HG03064 (cell line): Measurements from ENCODE around the gene PTPRM.
"Not testable (repeated sequence)": the region's sequence is repeated elsewhere in the genome, so short reads cannot be mapped to it uniquely, and the experiment has no call there.

ENCODE experiments used
- ATAC-seq: cut with Tn5 transposase; IDR thresholded peaks from one replicate; pipeline ENCODE4 v1.9.1; 2021; ENCODE audit warnings: low read depth; ENCODE audit not compliant: unreplicated experiment

The PTPRM gene

DNA sequence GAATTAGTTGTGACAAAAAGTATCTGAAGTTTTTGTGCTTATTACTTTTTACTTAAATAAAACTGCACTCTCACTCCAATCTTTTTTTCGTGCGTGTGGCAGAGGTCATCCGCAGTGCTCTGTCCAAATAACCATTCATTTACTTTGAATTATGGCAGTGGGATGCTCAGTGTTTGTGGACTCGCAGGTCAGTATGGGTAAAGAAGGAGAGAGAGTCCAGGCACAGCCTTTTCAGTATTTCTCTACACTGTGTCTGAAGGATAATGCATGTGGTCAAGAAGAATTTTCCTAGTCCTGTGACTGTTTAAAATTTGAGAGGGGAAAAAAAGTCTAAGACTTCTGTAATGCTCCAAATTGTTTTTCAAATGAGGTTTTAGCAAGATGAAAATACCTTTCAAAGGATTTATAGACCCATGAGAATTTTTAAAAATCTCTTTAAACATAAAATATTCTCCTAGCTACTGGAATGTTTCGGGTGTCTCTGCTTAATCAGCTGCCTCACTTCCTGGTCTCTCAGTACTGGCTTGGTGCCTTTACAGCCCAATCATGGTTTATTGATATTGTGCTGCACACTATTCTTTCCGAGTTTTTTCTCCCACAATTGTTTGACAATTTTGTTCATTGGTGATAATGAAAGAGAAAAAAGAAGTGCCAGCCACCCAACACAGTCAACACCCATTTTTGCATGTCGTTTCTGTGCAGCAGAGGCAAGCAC, 453.2 kb downstream of the PTPRM start:
- ATAC-seq: no peak

DNA sequence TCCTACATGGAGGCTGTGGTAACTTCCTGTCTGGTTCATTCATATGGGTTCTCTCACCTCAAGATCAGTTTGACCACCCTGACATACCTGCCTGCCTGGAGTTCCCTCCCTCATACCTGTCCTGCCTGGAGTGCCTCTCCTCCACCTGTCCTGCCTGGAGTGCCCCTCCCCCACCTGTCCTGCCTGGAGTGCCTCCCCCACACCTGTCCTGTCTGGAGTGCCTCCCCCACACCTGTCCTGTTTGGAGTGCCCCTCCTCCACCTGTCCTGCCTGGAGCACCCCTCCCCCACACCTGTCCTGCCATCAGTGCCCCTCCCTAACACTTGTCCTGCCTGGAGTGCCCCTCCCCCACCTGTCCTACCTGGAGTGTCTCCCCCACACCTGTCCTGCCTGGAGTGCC, 461.9 kb downstream of the PTPRM start:
- ATAC-seq: no peak

DNA sequence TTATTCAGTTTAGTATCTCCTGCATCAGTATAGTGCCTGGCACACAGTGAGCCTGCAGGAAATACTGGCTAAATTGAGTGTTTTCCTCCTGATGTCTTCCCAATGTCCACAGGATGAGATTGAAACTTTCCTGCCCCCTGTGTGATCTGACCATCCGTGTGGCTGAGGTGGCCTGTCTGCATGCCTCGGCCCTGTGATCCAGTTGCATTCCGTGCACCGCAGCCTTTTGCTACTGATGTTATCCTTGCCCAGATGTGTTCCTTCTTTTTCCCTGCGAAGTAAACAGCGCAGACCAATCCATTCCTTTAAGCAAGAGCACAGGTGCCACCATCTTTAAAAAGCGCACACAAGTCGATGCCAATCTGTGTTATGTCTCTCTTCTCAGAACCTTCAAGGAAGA, 462.6 kb downstream of the PTPRM start:
- no peak for ATAC-seq

GRCh38 chr18:8030201-8030600, 463.1 kb downstream of the PTPRM start:
- ATAC-seq: no peak

DNA sequence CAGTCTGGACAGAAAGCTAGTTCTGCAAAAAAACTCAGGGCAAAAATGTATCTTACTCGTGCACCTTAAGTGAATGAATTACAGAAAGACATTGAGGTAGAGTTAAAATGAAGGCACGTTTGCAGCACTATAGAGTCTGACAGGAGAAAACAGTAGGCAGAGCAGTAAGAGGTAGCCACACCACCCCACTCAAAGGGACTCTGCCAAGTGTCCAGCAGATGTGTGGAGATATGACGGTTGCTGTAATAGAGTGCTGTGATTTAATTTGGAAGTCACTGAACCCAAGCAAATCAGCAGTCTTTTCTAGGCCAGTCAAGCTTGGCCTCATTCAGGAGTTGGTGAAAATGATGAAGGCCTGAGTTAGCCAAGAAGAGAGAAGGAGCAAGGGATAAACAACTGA, 464.4 kb downstream of the PTPRM start:
- ATAC-seq: no peak

- no peak for ATAC-seq
Observed at GRCh38 chr18:8034674-8035073, 467.6 kb downstream of the PTPRM start.

DNA sequence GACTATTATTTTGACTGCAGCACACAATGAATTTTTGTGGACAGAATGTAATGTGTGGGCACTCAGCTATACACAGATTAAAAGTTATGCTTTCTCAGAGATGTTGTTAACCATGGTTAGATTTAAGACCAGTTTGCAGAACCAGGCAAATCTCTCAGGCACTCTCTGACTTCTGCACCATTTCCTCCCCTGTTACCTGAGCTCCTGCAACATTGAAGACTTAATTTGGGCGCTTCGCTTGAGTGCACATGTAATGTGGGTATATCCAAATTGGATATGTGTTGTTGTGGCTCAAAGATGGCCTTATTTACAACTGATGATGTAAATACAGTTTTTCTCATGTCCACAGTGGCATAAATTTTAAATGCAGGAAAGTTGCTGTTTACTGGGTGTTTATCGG, 469.4 kb downstream of the PTPRM start:
- ATAC-seq: no peak

DNA sequence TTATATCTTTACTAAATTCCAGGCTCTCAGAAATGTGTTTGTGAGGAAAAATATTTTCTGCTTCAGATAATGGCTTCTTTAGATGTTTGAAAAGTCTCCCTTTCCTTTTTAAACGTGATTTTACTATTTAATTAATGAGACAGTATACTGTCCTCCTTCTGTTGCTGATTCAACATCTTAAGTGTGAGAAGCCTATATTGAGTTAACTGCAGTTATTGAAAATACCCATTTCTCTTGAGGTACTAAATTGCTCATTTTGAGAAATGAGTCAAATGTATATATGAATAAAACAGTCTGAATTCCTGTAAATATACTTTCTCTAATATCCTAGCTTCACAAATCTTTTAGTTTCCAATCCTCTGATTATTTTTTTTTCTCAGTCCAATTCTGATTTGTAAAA, 470.2 kb downstream of the PTPRM start:
- ATAC-seq: no peak

DNA sequence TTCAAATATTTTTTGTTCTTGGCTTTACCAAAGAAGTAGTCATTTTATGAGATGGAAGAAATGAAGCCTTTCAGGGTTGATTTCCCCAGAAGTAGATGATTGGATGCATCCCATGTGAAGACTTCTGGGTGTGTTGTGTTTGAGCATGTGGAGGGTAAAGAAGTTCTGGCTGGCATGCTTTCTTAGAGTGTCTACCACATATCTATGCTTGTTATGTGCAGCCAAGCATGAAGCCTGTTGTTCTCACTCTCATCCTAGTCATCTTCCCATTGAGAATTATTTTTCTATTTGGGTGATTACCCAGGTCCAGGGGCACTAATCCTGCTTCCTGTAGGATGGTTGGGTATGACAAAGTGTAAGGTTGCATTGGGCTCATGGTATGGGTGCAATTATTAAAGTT, 472.9 kb downstream of the PTPRM start:
- ATAC-seq: no peak

DNA sequence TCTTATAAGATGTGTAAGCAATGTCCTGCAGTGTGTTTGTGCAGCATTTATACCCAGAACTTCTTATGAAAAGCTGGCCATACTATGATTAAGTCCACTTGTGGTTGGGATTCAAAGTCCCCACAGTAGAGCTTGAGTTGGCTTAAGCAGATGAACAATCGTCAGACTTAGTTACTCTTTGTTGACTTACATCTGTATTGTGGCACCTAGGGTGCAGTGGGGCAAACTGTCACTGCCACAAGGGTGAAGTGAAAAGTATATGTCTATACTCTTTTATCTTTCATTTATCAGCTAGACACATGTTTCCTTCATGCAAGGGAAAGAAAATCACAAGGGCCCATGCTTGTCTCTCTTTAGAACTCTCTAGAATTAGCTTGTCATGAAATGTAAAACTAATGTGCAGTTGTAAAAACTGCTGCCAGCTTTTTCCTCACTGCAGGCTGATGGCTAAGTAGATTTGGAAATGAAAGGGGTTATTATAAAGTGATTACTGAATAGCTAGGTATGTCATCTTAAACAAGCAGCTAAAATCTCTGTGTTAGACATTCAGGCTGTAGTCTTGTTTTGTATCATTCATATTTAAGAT, 474.5 kb downstream of the PTPRM start:
- no peak for ATAC-seq

DNA sequence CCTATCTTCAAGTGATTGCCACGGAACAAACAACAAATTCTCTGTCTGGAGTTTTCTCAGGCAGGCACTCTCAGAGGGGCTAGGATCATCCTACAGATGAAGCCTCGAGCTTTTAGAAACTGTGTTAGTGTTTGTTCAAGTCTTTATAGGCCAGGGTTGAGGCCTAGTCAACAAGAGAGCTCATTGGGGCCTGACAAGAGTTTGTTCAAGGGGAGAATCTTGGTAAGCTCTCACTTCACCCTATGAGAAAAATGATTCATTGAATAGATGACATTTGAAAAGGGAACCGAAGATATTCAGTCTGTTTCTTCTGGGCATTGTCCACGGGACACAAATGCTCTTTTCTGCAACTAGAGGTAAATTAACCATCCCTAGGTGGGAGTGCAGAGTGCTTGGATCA, 476.9 kb downstream of the PTPRM start:
- no peak for ATAC-seq

DNA sequence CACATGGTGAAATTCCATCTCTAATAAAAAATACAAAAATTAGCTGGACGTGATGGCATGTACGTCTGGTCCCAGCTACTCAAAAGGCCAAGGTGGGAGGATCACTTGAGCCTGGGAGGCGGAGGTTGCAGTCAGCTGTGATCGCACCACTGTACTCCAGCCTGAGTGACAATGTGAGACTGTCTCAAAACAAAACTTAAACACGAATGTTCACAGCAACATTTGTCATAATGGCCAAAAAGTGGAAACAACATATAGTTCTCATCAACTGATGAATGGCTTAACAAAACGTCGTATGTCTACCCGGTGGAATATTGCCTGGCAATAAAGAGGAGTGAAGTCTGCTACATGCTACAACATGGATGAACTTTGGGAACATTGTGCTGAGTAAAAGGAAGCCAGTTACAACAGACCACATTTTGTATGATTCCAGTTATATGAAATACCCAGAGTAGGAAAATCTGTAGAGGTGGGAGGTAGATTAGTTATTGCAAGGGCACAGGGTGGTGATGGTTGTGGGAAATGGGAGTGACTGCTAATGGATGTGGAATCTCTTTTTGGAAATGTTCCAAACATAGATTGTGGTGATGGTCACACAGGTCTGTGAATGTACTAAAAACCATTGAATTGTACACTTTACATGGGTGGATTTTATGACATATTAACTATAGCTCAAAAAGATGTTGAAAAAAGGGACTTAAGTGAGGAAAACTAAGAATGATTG, 478.2 kb downstream of the PTPRM start:
- no peak for ATAC-seq

- ATAC-seq: no peak
Observed at GRCh38 chr18:8045884-8046281, 478.8 kb downstream of the PTPRM start.

DNA sequence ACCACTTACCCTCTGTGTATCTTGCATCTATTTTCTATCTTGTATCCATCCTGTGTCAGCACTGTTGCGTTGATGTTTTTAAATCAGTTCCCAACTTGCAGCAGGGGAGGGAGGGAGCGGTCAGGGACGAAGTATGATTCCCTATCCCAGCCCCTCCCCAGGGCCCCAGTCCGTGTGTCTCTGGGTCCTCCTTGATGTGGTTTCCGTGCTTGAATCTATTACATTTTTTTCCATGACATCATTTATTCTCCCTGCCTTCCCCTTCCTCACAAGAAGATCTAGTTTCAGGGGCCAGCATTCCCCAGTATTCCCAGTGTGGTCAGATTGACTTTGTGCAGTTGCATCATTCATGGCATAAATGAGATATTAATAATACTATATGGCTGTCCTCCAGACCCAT, 479.3 kb downstream of the PTPRM start:
- no peak for ATAC-seq

DNA sequence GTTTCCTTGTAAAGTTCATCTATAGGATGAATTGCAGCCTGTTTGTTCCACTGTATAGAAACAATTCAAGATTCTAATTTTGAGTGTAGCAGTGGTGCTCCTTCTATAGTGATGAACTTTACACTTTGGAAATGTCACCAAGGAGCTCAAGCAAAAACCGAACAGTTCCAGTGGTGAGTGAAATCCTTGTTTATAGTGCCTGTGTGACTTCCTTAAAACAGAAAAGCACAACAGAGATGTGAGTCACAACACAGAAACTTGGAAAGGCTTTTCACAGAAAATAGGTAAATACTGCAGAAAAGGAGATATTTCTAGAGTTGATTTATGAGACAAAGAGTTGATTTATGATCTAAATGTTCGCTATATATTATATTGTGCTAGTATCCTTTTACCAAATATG, 482.0 kb downstream of the PTPRM start:
- no peak for ATAC-seq

GRCh38 chr18:8050616-8051329, 483.7 kb downstream of the PTPRM start:
- ATAC-seq: no peak

GRCh38 chr18:8051453-8051852, 484.3 kb downstream of the PTPRM start:
- no peak for ATAC-seq

DNA sequence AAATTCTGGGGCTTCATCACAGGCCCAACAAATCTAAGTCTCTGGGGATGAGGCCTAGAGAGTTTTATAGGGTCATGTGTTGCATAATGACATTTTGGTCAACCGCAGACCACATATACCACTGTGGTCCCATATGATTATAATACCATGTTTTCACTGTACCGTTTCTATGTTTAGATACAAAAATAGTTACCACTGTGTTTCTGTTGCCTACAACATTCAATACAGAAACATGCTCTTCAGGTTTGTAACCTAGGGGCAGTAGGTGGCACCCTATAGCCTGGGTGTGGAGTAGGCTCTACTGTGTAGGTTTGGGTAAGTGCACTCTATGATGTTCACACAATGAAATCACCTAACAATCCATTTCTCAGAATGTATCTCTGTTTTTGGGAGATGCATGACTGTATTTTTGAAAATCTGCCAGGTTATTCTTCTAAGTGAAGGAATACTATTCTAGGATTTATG, 485.2 kb downstream of the PTPRM start:
- no peak for ATAC-seq

DNA sequence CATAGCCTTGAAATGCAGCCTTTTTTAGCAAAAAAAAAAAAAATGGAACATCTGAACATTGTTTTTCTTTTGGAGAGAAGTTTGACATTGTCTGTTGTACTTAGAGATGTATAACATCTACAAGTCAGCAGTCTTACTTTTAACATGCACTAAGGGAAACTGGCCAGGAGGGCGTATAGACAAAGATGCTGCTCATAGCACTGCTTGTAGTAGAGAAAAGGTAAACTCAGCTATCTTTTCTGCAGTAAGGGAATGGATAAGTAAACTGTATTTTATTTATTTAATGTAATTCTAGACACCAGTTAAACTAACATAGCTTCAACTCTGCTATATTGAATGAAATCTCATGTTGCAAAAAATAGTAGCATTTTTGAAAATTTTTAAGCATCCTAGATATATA, 489.6 kb downstream of the PTPRM start:
- no peak for ATAC-seq

GRCh38 chr18:8063152-8063551, 496.0 kb downstream of the PTPRM start:
- ATAC-seq: not testable (repeated sequence)

DNA sequence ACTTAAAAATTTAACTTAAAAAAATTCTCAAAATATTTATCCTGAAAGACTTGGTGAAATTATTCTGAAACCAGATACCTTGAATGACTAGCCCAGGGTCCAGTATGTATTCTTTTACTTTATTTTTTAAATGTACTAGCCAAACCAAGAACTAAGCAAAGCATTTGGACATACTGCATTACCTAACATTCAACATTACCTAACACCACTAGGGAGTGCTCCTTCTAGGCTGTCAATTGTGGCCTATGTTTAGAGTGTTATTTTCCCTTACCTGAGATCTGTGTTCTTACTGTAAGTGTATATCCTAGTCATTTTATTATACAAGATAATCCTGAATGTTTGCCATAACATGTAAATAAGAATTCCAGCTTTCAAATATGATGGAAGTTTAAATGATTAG, 496.6 kb downstream of the PTPRM start:
- no peak for ATAC-seq
